Prostate gland (tissue), 2 donors: ENCODE measurements around the gene MED27.

ENCODE experiments used
- CTCF ChIP-seq, 4 experiments: fragments of 200-600 bp in 2 of 4; fragments of 450-650 bp in 2 of 4; sonication (generic) in 2 of 4; IDR thresholded peaks; 1 replicate in 3 of 4; 2 replicates in 1 of 4; pipeline ENCODE4 v1.5.1; 2016 to 2019; ENCODE audit warnings: antibody characterized with exemption in 4 of 4, mild to moderate bottlenecking in 2 of 4, moderate library complexity in 2 of 4
- POLR2A ChIP-seq: fragments of 450-650 bp; IDR thresholded peaks from one replicate; pipeline ENCODE4 v1.6.1; 2016; ENCODE audit warnings: antibody characterized with exemption, mild to moderate bottlenecking
- POLR2AphosphoS5 ChIP-seq: sonication (generic); formaldehyde crosslinking; IDR thresholded peaks from one replicate; pipeline ENCODE4 v1.6.1; 2017; ENCODE audit warnings: antibody characterized with exemption

GRCh38 chr9:132040808-132041207 lies 38.9 kb downstream of the MED27 start:
- TF ChIP-seq CTCF (IDR thresholded peaks at IDR 0.05) (no peak), POLR2A (no peak), POLR2AphosphoS5 (no peak)
